Smooth muscle cell (in vitro differentiated cells): ENCODE measurements around the gene RAB37. TPM values are rescaled to one million over a fixed set of nuclear protein-coding genes. Genes with fewer than 3 reads are reported as not detected.

Experiments
- DNase-seq: peaks from one replicate; lab custom pipeline; 2025; ENCODE audit not compliant: unreplicated experiment; lab: John Stamatoyannopoulos, UW
- H2AFZ ChIP-seq: fragments of 200-600 bp; sonication (generic); 2 replicates; pipeline ENCODE4 v1.6.0; 2016; ENCODE audit warnings: antibody characterized with exemption, low read depth, mild to moderate bottlenecking
- H3F3A ChIP-seq: fragments of 200-600 bp; sonication (generic); 2 replicates; pipeline ENCODE4 v1.6.0; 2017; ENCODE audit warnings: antibody characterized with exemption, low read depth
- H3K27ac ChIP-seq: fragments of 200-600 bp; sonication (generic); 2 replicates; pipeline ENCODE4 v1.5.1; 2016; ENCODE audit warnings: low read depth, mild to moderate bottlenecking
- H3K27me3 ChIP-seq: fragments of 200-600 bp; sonication (generic); 2 replicates; pipeline ENCODE4 v1.6.1; 2016; ENCODE audit warnings: low read depth, mild to moderate bottlenecking
- H3K36me3 ChIP-seq: fragments of 200-600 bp; sonication (generic); 2 replicates; pipeline ENCODE4 v1.5.1; 2016; ENCODE audit warnings: low read depth
- H3K4me1 ChIP-seq: fragments of 200-600 bp; sonication (generic); 2 replicates; pipeline ENCODE4 v1.5.1; 2016; ENCODE audit warnings: low read depth
- H3K4me2 ChIP-seq: fragments of 200-600 bp; sonication (generic); 2 replicates; pipeline ENCODE4 v1.6.0; 2016; ENCODE audit warnings: mild to moderate bottlenecking
- H3K4me3 ChIP-seq: fragments of 200-600 bp; sonication (generic); 2 replicates; pipeline ENCODE4 v1.5.1; 2016; ENCODE audit warnings: mild to moderate bottlenecking
- H3K79me2 ChIP-seq: fragments of 200-600 bp; sonication (generic); 2 replicates; pipeline ENCODE4 v1.6.0; 2016; ENCODE audit warnings: low read depth, mild to moderate bottlenecking
- H3K9ac ChIP-seq: fragments of 200-600 bp; sonication (generic); 2 replicates; pipeline ENCODE4 v1.6.0; 2016; ENCODE audit warnings: low read depth
- H3K9me3 ChIP-seq: fragments of 200-600 bp; sonication (generic); replicated peaks from 2 replicates; pipeline ENCODE4 v1.5.1; 2016; ENCODE audit warnings: low read depth
- H4K20me1 ChIP-seq: fragments of 200-600 bp; sonication (generic); 2 replicates; pipeline ENCODE4 v1.6.0; 2016; ENCODE audit warnings: low read depth
- CTCF ChIP-seq: fragments of 200-600 bp; sonication (generic); IDR thresholded peaks from 2 replicates; pipeline ENCODE4 v1.5.1; 2017; ENCODE audit warnings: borderline replicate concordance, mild to moderate bottlenecking, antibody characterized with exemption; ENCODE audit not compliant: insufficient read depth, poor library complexity, severe bottlenecking
- WGBS: methylation state at CpG from one replicate; pipeline ENCODE4 v1.1.7; 2016; ENCODE audit warnings: low lambda C conversion rate; 5-methylcytosine and 5-hydroxymethylcytosine counted together
- polyA plus RNA-seq: library from polyadenylated mRNA; unstranded; fragments of >200 nt; fragmentation: Nextera tagmentation; extraction: Ambion mirVana; gene quantifications from 2 replicates; pipeline ENCODE4 v1.2.1, GENCODE V29; 2016
- total RNA-seq: library from RNA; depleted of rRNA; stranded (reverse); fragments of >200 nt; gene quantifications from 2 replicates; pipeline ENCODE4 v1.2.3, GENCODE V29; 2014

Gene RAB37
- total and polyA plus RNA-seq, 2 experiments from 2014 or later = 0.16 TPM; not detected in 1

GRCh38 chr17:74746922-74747321 lies 9.9 kb downstream of the RAB37 start:
- no peak overlapping the region for H3K9ac ChIP-seq
- no peak overlapping the region for H3K4me3 ChIP-seq
- H3K79me2 ChIP-seq = no peaks in the 10 kb centered on the region
- H3K4me1 ChIP-seq = peaks cover 43% of the 10 kb centered on the region
- H4K20me1 ChIP-seq = no peaks in the 10 kb centered on the region
- H2AFZ ChIP-seq = no peak overlapping the region
- peaks cover 18% of the 10 kb centered on the region for H3F3A ChIP-seq
- DNase-seq = no peak
- peak overlapping the region; percentile 51 for H3K4me2 ChIP-seq
- 2% methylated on average over 6 of the region's 6 CpGs for WGBS
- no peaks in the 10 kb centered on the region for H3K27me3 ChIP-seq
- no peaks in the 10 kb centered on the region for H3K9me3 ChIP-seq
- no peaks in the 10 kb centered on the region for H3K36me3 ChIP-seq
- TF ChIP-seq CTCF = no peak
- no peak overlapping the region for H3K27ac ChIP-seq

GRCh38 chr17:74748279-74748528 lies 11.1 kb downstream of the RAB37 start:
- no peak for TF ChIP-seq CTCF

GRCh38 chr17:74748529-74749278 lies 11.6 kb downstream of the RAB37 start, which contains the start of gene NHERF1:
TSS of gene NHERF1 (plus strand) at chr17:74748628. CDS start at chr17:74748847, 219 bp downstream.
- no peaks in the 10 kb centered on the region for H3K27me3 ChIP-seq
- no peaks in the 10 kb centered on the region for H4K20me1 ChIP-seq
- no peaks in the 10 kb centered on the region for H3K36me3 ChIP-seq
- H3K9ac ChIP-seq = peak within 1 kb of the TSS; percentile 11
- H3K27ac ChIP-seq = no peak within 1 kb of the TSS
- peak within 1 kb of the TSS; percentile 61 for H2AFZ ChIP-seq
- peaks cover 18% of the 10 kb centered on the region for H3F3A ChIP-seq
- H3K9me3 ChIP-seq = no peaks in the 10 kb centered on the region
- peaks cover 43% of the 10 kb centered on the region for H3K4me1 ChIP-seq
- TF ChIP-seq CTCF = no peak
- WGBS = under 1% methylated on average over 80 of the region's 90 CpGs
- peak; percentile 62 for DNase-seq
- H3K4me3 ChIP-seq = peak within 1 kb of the TSS; percentile 72
- peak within 1 kb of the TSS; percentile 83 for H3K4me2 ChIP-seq
- H3K79me2 ChIP-seq = peaks cover 7% of the 10 kb centered on the region

More at GRCh38 chr17:74748279-74748528, 11.1 kb downstream of the RAB37 start:
- Histone ChIP-seq H3F3A (peaks cover 18% of the 10 kb centered on the region), H3K36me3 (no peaks in the 10 kb centered on the region), H3K79me2 (peaks cover 7% of the 10 kb centered on the region), H2AFZ (no peak overlapping the region), H3K4me2 (peak overlapping the region; percentile 83), H3K27ac (no peak overlapping the region), H3K9ac (no peak overlapping the region), H3K27me3 (no peaks in the 10 kb centered on the region), H3K9me3 (no peaks in the 10 kb centered on the region), H3K4me1 (peaks cover 43% of the 10 kb centered on the region), H4K20me1 (no peaks in the 10 kb centered on the region), H3K4me3 (peak overlapping the region; percentile 72)
- DNase-seq = no peak
- WGBS = under 1% methylated on average over 17 of the region's 34 CpGs
